SK-N-MC (cell line): ENCODE measurements around the gene PEX1.

Experiments used
- DNase-seq: peaks from one replicate; pipeline ENCODE4 v3.0.0-alpha.2; 2011; ENCODE audit warnings: low read depth, low spot score
- H3K27ac ChIP-seq: fragments of 200-600 bp; sonication (generic); 2 replicates; pipeline ENCODE4 v1.5.1; 2016; ENCODE audit warnings: mixed run types
- H3K36me3 ChIP-seq: fragments of 200-600 bp; sonication (generic); 2 replicates; pipeline ENCODE4 v1.6.1; 2017; ENCODE audit warnings: antibody characterized with exemption, low read length, mixed read lengths; ENCODE audit not compliant: insufficient read depth
- H3K4me3 ChIP-seq: fragments of 200-600 bp; sonication (generic); 2 replicates; pipeline ENCODE4 v1.5.1; 2016
- H3K9ac ChIP-seq: fragments of 200-600 bp; sonication (generic); 2 replicates; pipeline ENCODE4 v1.8.0; 2017; ENCODE audit warnings: mixed run types, mixed read lengths; ENCODE audit not compliant: insufficient read length
- H3K9me3 ChIP-seq: fragments of 200-600 bp; sonication (generic); 2 replicates; pipeline ENCODE4 v1.6.1; 2017; ENCODE audit warnings: low read depth, mild to moderate bottlenecking, antibody characterized with exemption, low read length, moderate library complexity, mixed read lengths
- EZH2 ChIP-seq: fragments of 200-600 bp; sonication (generic); IDR thresholded peaks from one replicate; pipeline ENCODE4 v1.6.1; 2017; ENCODE audit warnings: antibody characterized with exemption
- FOXP2 ChIP-seq: optimal IDR thresholded peaks from 2 replicates; pipeline ENCODE3; 2011; ENCODE audit warnings: mild to moderate bottlenecking, moderate library complexity; ENCODE audit not compliant: insufficient read depth; ENCODE audit errors: extremely low read length, control extremely low read depth
- POLR2AphosphoS5 ChIP-seq: IDR thresholded peaks from 2 replicates; pipeline ENCODE4 v1.6.1; 2012; ENCODE audit warnings: mild to moderate bottlenecking, low read depth, low read length, borderline replicate concordance

Gene PEX1

DNA sequence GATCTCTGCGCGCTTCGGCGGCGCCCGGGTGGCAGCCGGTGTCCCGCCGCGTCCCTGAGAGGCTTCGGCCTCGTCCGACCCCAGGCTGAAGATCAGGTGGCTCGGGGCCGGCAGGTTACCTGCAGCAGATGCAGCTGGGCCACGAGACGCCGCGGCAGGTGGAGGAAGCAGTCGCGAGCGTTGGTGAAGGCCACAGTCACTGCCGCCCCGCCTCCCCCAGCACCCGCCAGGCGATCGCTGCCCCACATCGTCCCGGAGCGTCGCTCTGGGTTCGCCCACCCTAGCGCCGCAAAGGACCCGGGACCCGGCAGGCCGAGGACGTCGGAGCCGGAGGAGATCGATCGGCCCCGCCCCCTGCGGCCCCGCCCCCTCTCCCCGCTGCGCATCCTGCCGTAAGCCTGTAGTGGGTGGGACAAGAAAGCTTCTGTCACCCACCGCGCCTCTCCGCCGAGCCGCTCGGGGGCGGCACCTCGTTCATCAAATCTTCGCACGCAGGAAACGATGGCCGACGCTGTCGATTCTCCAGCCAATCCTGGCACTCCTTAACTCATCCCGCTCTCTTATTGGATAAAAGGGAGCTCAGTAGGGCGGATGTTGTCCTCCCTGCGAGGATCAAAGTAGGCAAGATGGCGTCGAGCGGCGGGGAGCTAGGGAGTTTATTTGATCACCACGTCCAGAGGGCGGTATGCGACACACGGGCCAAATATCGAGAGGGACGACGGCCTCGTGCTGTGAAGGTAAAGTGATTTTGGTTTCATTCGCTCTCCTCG, at the start of gene PEX1, which contains the start of gene RBM48:
Gene PEX1, minus strand, starts transcription at position 333 of the 770 bp plus-strand sequence. Its CDS starts 85 bp downstream, at position 248.
Gene RBM48, plus strand, starts transcription at position 608 of the 770 bp plus-strand sequence. Its CDS starts 19 bp downstream, at position 627.
- DNase-seq: peak; percentile 97
- H3K9me3 ChIP-seq: no peaks in the 10 kb centered on the region
- peak within 1 kb of the TSS; percentile 81 for H3K27ac ChIP-seq
- H3K9ac ChIP-seq: peak within 1 kb of the TSS; percentile 91
- TF ChIP-seq FOXP2 (no peak), POLR2AphosphoS5 (peak; percentile 79), EZH2 (no peak)
- H3K36me3 ChIP-seq: peaks cover 28% of the 10 kb centered on the region
- peak within 1 kb of the TSS; percentile 93 for H3K4me3 ChIP-seq

DNA sequence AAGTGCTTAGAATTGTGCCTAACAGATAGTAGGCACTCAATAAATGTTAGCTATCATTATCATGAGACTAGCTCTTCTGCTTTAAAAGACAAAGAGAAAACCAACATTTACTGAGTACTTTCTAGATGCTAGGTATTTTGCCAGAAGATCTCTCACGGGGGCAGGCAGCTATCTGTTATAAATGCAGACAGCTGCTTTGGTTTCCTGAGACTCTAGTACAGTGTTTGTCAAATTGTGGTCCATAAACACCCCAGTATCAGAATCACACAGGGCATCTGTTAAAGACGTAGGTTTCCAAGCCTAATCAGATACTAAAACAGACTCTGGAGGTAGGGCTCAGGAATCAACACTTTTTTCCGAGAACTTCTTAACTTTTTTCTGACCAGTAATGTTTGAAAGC, 48.0 kb upstream of the PEX1 start:
- Histone ChIP-seq H3K27ac (no peak overlapping the region), H3K9me3 (no peaks in the 10 kb centered on the region), H3K36me3 (peaks cover 84% of the 10 kb centered on the region), H3K9ac (no peak overlapping the region), H3K4me3 (no peak overlapping the region)
- DNase-seq: no peak
- no peak for TF ChIP-seq FOXP2
- no peak for TF ChIP-seq EZH2
- no peak for TF ChIP-seq POLR2AphosphoS5

DNA sequence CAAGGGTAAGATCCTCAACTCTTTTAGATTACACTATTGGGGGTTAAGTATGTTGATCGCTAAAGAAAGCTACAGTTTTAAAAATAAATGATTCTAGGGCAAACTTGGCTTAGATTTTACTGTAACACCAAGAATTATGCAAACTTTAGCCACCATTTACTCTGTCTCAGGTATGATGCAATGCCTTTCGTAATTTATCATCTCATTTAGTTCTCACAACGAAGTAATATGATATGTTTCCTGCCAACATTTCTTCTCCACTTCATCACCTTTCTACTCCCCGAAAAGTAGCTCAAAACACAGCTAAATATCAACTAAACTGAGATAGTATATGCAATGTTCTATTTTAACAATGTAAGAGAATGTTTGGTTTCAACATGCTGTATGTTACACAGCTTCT, 40.8 kb upstream of the PEX1 start:
- H3K9me3 ChIP-seq: no peaks in the 10 kb centered on the region
- no peak overlapping the region for H3K27ac ChIP-seq
- no peak for TF ChIP-seq FOXP2
- TF ChIP-seq POLR2AphosphoS5: no peak
- TF ChIP-seq EZH2: no peak
- H3K4me3 ChIP-seq: no peak overlapping the region
- H3K9ac ChIP-seq: no peak overlapping the region
- H3K36me3 ChIP-seq: peaks cover 71% of the 10 kb centered on the region
- DNase-seq: no peak

DNA sequence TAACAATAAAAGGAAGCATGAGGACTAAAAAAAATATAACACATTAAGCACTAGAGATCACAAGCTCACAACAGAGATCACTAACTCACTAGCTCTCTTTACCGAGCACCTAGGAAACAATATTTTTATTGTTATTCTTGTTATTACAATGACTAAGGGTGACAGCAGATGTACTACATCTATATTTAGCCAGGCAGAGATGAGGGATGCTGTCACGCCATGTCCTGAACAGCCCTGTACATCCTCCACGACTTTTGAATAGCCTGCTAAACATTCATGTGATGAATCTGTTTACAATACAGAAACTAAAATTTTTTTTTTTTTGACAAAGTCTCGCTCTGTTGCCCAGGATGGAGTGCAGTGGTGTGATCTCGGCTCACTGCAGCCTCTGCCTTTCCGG, 39.1 kb upstream of the PEX1 start:
- no peak for DNase-seq
- TF ChIP-seq FOXP2 (no peak), POLR2AphosphoS5 (no peak), EZH2 (no peak)
- Histone ChIP-seq H3K36me3 (peaks cover 76% of the 10 kb centered on the region), H3K4me3 (no peak overlapping the region), H3K9me3 (no peaks in the 10 kb centered on the region), H3K27ac (no peak overlapping the region), H3K9ac (no peak overlapping the region)

DNA sequence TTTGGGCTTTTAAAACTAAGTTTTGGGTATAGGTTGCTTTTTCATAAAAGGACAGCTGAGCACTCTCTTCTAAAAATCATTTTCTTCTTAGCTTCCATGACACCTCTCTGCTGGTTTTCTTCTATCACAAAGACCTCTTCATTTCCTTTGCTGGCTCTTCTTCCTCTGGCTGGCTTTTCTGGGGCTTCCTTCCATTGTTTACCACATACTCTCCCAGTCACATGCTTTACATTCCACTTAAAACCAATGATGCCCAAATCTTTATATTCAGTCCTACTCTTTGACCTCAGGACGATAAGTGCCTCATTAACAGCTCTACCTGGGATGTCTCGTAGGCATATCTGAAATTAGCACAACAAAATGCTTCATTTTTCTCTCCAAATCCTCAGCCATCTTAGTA, 35.0 kb upstream of the PEX1 start:
- Histone ChIP-seq H3K9me3 (no peaks in the 10 kb centered on the region), H3K4me3 (no peak overlapping the region), H3K36me3 (peaks cover 59% of the 10 kb centered on the region), H3K27ac (0 out of 2 replicates have a peak overlapping the region, but pooled peaks have one; percentile 11), H3K9ac (no peak overlapping the region)
- DNase-seq: no peak
- no peak for TF ChIP-seq EZH2
- no peak for TF ChIP-seq POLR2AphosphoS5
- no peak for TF ChIP-seq FOXP2

DNA sequence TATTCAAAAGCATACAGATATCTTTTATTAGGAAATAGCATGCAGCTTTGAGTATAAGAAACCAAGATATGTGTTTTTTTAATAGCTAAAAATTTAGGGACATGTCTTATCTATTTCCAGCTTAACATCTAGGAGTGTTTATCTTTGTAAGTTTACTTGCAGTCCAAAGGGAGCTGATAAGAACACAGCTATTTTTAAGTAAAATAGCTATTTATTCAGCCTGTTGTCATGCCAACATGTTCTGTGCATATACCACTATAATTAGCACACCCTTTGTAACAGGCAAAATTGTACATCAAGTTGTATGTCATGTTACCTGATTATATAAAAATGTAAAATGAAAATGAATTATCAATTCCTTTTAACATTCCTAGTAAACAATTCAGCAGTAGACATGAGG, 32.3 kb upstream of the PEX1 start:
- H3K36me3 ChIP-seq: peaks cover 38% of the 10 kb centered on the region
- no peak overlapping the region for H3K9ac ChIP-seq
- TF ChIP-seq EZH2: no peak
- no peak for TF ChIP-seq POLR2AphosphoS5
- no peak for TF ChIP-seq FOXP2
- no peak overlapping the region for H3K4me3 ChIP-seq
- H3K9me3 ChIP-seq: no peaks in the 10 kb centered on the region
- no peak overlapping the region for H3K27ac ChIP-seq
- no peak for DNase-seq

DNA sequence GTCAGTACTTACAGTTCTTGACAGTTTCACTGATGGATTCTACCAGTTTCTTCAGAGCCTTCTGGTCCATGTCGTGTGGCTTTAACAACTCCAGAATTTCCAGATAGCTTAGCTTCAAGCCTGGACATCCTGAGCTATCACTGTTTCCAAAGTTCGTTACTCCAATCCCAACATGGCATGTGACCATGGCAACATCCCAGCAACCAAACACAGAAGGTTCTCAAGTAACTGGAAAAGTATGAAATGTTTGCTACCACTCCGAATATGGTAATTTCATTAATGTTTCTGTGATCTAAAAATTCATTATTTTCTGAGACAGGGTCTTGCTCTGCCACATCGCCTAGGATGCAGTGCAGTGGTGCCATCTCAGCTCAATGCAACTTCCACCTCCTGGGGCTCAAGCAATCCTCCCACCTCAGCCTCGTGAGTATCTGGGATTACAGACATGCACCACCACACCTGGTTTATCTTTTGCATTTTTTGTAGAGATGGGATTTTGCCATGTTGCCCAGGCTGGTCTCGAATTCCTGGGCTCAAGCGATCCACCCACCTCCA, 29.6 kb upstream of the PEX1 start:
- Histone ChIP-seq H3K9ac (no peak overlapping the region), H3K27ac (no peak overlapping the region), H3K4me3 (no peak overlapping the region), H3K36me3 (peaks cover 18% of the 10 kb centered on the region), H3K9me3 (no peaks in the 10 kb centered on the region)
- TF ChIP-seq FOXP2 (no peak), POLR2AphosphoS5 (no peak), EZH2 (no peak)
- DNase-seq: no peak

DNA sequence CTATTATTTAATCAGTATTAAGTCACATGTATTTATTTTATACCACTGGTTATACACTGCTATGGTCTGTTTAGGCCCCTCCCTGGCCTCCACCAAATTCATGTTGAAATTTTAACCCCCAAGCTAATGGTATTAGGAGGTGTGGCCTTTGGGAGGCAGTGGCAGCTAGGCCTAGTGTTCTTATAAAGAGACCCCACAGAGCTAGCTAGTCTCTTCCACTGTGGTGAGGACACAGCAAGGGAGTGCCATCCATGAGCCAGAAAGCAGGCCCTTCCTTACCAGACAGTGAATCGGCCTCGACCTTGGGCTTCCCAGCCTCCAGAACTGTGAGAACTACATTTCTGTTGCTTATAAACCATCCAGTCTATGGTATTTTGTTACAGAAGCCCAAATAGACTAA, 28.9 kb upstream of the PEX1 start:
- Histone ChIP-seq H3K4me3 (no peak overlapping the region), H3K36me3 (peaks cover 14% of the 10 kb centered on the region), H3K27ac (no peak overlapping the region), H3K9me3 (no peaks in the 10 kb centered on the region), H3K9ac (no peak overlapping the region)
- no peak for TF ChIP-seq FOXP2
- TF ChIP-seq EZH2: no peak
- TF ChIP-seq POLR2AphosphoS5: no peak
- DNase-seq: no peak
